ENCODE results near the gene B4GALNT2. TPM values are rescaled to one million over a fixed set of nuclear protein-coding genes. Genes with fewer than 3 reads are reported as not detected.
"Not testable (repeated sequence)": the region's sequence is repeated elsewhere in the genome, so short reads cannot be mapped to it uniquely, and the experiment has no call there.

B4GALNT2 gene
- total RNA-seq, 1 experiment from 2014 or later = not detected

- H3K27me3 ChIP-seq (replicated peaks; ENCODE audit: insufficient read depth, low read depth, low read length, poor library complexity) = peaks cover 12% of the 10 kb centered on the region
- no TSS peak for BruUV-seq (replicated peaks)
- no peak overlapping the region for H3K4me3 ChIP-seq (ENCODE audit: low read depth, low read length, poor library complexity, severe bottlenecking)
- no peak overlapping the region for H3K27ac ChIP-seq (ENCODE audit: low read depth, low read length, poor library complexity, severe bottlenecking)
- TF ChIP-seq EZH2 (IDR thresholded peaks at IDR 0.05; ENCODE audit: borderline replicate concordance, low read depth, low read length, poor library complexity, severe bottlenecking) = no peak
- no peak for TF ChIP-seq CTCF (conservative IDR thresholded peaks at IDR 0.05; ENCODE audit: low read depth, low read length)
- no peaks in the 10 kb centered on the region for H3K36me3 ChIP-seq (ENCODE audit: insufficient read depth, low read length, poor library complexity, severe bottlenecking)
- DNase-seq (ENCODE audit: low spot score) = no peak
- no peaks in the 10 kb centered on the region for H3K9me3 ChIP-seq (ENCODE audit: low read depth, low read length, poor library complexity, severe bottlenecking)
- intact Hi-C loops (cut with micrococcal nuclease; ENCODE audit: unreplicated experiment) = no loop called here
- ChIA-PET POLR2A (ENCODE audit: low non-redundant PET) (no interaction called here), CTCF (no interaction called here)
- H3K4me1 ChIP-seq (ENCODE audit: insufficient read depth, low read length, poor library complexity, severe bottlenecking) = no peaks in the 10 kb centered on the region
Measured at GRCh38 chr17:49165143-49165542, 32.6 kb downstream of the B4GALNT2 start.

- Histone ChIP-seq H3K4me3 (ENCODE audit: low read depth, low read length, poor library complexity, severe bottlenecking) (no peak overlapping the region), H3K9me3 (ENCODE audit: low read depth, low read length, poor library complexity, severe bottlenecking) (no peaks in the 10 kb centered on the region), H3K36me3 (ENCODE audit: insufficient read depth, low read length, poor library complexity, severe bottlenecking) (no peaks in the 10 kb centered on the region), H3K27ac (ENCODE audit: low read depth, low read length, poor library complexity, severe bottlenecking) (no peak overlapping the region), H3K27me3 (replicated peaks; ENCODE audit: insufficient read depth, low read depth, low read length, poor library complexity) (peaks cover 12% of the 10 kb centered on the region), H3K4me1 (ENCODE audit: insufficient read depth, low read length, poor library complexity, severe bottlenecking) (no peaks in the 10 kb centered on the region)
- intact Hi-C loops (cut with micrococcal nuclease; ENCODE audit: unreplicated experiment) = no loop called here
- DNase-seq (ENCODE audit: low spot score) = no peak
- BruUV-seq (replicated peaks) = no TSS peak
- ChIA-PET CTCF (no interaction called here), POLR2A (ENCODE audit: low non-redundant PET) (no interaction called here)
- TF ChIP-seq CTCF (conservative IDR thresholded peaks at IDR 0.05; ENCODE audit: low read depth, low read length) = no peak
- TF ChIP-seq EZH2 (IDR thresholded peaks at IDR 0.05; ENCODE audit: borderline replicate concordance, low read depth, low read length, poor library complexity, severe bottlenecking) = no peak
Measured at GRCh38 chr17:49168706-49169105, 36.1 kb downstream of the B4GALNT2 start.

GRCh38 chr17:49170216-49170615, 37.6 kb downstream of the B4GALNT2 start:
- Histone ChIP-seq H3K27ac (ENCODE audit: low read depth, low read length, poor library complexity, severe bottlenecking) (no peak overlapping the region), H3K4me3 (ENCODE audit: low read depth, low read length, poor library complexity, severe bottlenecking) (no peak overlapping the region), H3K9me3 (ENCODE audit: low read depth, low read length, poor library complexity, severe bottlenecking) (peaks cover under 1% of the 10 kb centered on the region), H3K27me3 (replicated peaks; ENCODE audit: insufficient read depth, low read depth, low read length, poor library complexity) (peaks cover 12% of the 10 kb centered on the region), H3K4me1 (ENCODE audit: insufficient read depth, low read length, poor library complexity, severe bottlenecking) (no peaks in the 10 kb centered on the region), H3K36me3 (ENCODE audit: insufficient read depth, low read length, poor library complexity, severe bottlenecking) (no peaks in the 10 kb centered on the region)
- no peak for TF ChIP-seq EZH2 (IDR thresholded peaks at IDR 0.05; ENCODE audit: borderline replicate concordance, low read depth, low read length, poor library complexity, severe bottlenecking)
- BruUV-seq (replicated peaks) = no TSS peak
- intact Hi-C loops (cut with micrococcal nuclease; ENCODE audit: unreplicated experiment) = no loop called here
- DNase-seq (ENCODE audit: low spot score) = no peak
- ChIA-PET POLR2A (ENCODE audit: low non-redundant PET) (no interaction called here), CTCF (no interaction called here)

GRCh38 chr17:49170711-49171110, 38.1 kb downstream of the B4GALNT2 start:
- H3K27me3 ChIP-seq (replicated peaks; ENCODE audit: insufficient read depth, low read depth, low read length, poor library complexity) = not testable (repeated sequence)

GRCh38 chr17:49175978-49176377, 43.4 kb downstream of the B4GALNT2 start:
- H3K36me3 ChIP-seq (ENCODE audit: insufficient read depth, low read length, poor library complexity, severe bottlenecking); H3K27ac ChIP-seq (ENCODE audit: low read depth, low read length, poor library complexity, severe bottlenecking); POLR2A ChIA-PET (ENCODE audit: low non-redundant PET); H3K4me1 ChIP-seq (ENCODE audit: insufficient read depth, low read length, poor library complexity, severe bottlenecking); CTCF ChIA-PET; BruUV-seq (replicated peaks); DNase-seq (ENCODE audit: low spot score); intact Hi-C loops (cut with micrococcal nuclease; ENCODE audit: unreplicated experiment); H3K27me3 ChIP-seq (replicated peaks; ENCODE audit: insufficient read depth, low read depth, low read length, poor library complexity); H3K4me3 ChIP-seq (ENCODE audit: low read depth, low read length, poor library complexity, severe bottlenecking): not testable (repeated sequence)
- peaks cover 18% of the 10 kb centered on the region for H3K9me3 ChIP-seq (ENCODE audit: low read depth, low read length, poor library complexity, severe bottlenecking)

More at GRCh38 chr17:49170711-49171110, 38.1 kb downstream of the B4GALNT2 start:
- H3K27ac ChIP-seq (ENCODE audit: low read depth, low read length, poor library complexity, severe bottlenecking); BruUV-seq (replicated peaks); H3K4me3 ChIP-seq (ENCODE audit: low read depth, low read length, poor library complexity, severe bottlenecking); CTCF ChIA-PET; H3K36me3 ChIP-seq (ENCODE audit: insufficient read depth, low read length, poor library complexity, severe bottlenecking); DNase-seq (ENCODE audit: low spot score); H3K9me3 ChIP-seq (ENCODE audit: low read depth, low read length, poor library complexity, severe bottlenecking); POLR2A ChIA-PET (ENCODE audit: low non-redundant PET); intact Hi-C loops (cut with micrococcal nuclease; ENCODE audit: unreplicated experiment); H3K4me1 ChIP-seq (ENCODE audit: insufficient read depth, low read length, poor library complexity, severe bottlenecking): not testable (repeated sequence)
